ENCODE measurements around the gene DPY19L3.
"Not testable (repeated sequence)": the region's sequence is repeated elsewhere in the genome, so short reads cannot be mapped to it uniquely, and the experiment has no call there.

Gene DPY19L3

GRCh38 chr19:32405431-32406160, at the start of gene DPY19L3:
Gene DPY19L3, plus strand, starts transcription at chr19:32405770. Its CDS starts 2,484 bp downstream, at chr19:32408254.
- DNase-seq: peak; percentile 91 to 92

- no peak for DNase-seq
Observed at GRCh38 chr19:32357720-32358119, 47.9 kb upstream of the DPY19L3 start.

GRCh38 chr19:32358321-32358720, 47.2 kb upstream of the DPY19L3 start:
- DNase-seq: no peak

DNA sequence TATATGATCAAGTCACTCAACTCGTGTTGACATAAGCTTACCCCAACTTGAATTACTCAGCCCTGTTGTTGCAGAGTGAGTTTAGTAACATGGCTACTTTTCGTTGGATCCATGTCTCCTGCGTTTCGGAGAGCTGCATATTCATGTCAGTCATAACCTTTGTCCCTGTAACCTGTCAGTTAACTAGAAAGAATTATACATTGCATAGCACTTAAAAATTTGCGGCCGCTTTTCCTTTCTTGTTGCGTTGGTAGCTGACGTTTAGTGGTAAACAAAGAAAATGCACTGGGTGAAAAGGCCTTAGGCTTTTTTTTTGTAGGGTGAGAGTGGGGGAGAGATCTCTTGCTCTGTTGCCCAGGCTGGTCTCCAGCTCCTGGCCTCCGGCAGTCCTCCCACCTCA, 46.0 kb upstream of the DPY19L3 start:
- DNase-seq: no peak

GRCh38 chr19:32361574-32362317, 43.8 kb upstream of the DPY19L3 start:
- DNase-seq: no peak

GRCh38 chr19:32362318-32362691, 43.3 kb upstream of the DPY19L3 start:
- DNase-seq: no peak

GRCh38 chr19:32363175-32363574, 42.4 kb upstream of the DPY19L3 start:
- DNase-seq: no peak

DNA sequence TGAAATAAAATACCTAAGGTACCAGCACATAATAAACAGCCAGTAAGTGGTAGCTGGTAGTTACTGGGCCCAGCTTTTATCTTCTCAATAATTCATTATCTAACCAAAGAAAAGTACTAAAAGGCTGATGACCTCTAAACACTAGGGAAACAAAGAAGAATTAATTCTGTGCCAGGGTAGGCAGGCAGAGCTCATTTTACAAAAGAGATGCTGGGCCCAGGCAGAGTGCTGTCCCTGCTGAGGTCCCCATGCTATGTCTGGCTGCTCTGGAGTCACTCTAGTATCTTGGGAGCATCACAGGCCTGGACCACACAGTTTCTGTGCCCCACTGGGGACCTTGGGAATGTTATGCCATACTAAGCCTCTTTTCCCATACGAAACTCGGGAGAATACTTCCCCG, 41.9 kb upstream of the DPY19L3 start:
- DNase-seq: no peak

DNA sequence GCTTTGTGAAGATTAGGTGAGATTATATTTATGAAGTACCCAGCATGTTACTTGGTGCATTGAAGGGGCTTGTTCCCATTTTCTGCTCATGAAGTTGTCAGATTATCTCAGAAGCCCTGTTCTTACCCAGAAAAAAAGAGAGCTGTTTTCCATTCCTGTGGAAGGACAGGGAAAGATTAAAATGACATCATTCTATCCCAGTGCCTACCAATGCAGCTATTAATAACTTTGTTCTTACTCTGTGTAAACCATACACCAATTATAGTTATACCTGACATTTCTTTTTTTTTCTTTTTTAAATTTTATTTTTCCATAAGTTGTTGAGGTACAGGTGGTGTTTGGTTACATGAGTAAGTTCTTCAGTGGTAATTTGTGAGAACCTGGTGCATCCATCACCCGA, 41.5 kb upstream of the DPY19L3 start:
- no peak for DNase-seq

- DNase-seq: no peak
Observed at GRCh38 chr19:32367063-32367462, 38.5 kb upstream of the DPY19L3 start.

DNA sequence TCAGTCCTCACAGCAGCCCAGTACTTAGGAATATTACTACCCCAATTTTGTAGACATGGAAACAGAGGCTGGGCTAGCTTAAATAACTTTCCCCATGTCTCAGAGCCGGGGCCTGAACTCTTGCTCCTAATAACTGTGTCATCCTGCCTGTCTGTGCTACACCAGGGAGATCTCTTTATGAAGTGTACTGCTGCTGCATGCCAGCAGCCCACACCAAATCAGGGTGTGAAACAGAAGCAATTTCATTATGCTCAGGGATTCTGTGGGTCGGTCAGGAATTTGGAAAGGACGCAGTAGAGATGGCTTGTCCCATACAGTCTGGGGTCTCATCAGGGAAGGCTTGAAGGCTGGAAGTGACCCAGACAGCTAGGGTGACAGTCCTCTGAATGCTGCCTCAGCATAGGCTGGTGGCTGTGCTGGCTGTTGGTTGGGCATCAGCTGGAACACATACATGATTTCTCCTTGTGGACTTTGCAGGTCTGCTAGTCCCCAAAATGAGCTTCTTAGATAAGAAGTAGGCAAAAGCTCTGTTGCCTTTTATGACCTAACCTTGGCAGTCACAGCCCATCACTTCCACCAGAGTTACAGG, 37.5 kb upstream of the DPY19L3 start:
- no peak for DNase-seq

DNA sequence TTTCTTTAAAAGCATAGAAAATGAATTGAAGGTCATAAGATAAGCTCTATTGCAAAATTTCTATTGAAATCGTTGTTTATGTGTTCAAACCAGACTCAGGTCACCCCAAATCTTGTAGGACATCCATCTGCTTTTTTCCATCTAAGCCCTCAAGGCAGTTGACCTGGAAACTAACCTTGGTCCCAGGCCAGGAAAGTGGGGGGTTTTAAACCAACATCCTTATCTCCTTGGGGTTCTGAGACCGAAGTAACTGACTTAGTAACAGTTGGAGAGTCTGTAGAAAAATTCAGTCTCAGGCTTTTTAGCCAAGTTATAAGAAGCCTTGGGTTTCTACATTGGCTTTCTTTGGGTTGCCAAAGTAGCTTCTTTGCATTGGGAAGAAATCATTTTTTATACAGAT, 36.8 kb upstream of the DPY19L3 start:
- DNase-seq: no peak

GRCh38 chr19:32372726-32373517, 32.6 kb upstream of the DPY19L3 start:
- no peak for DNase-seq

DNA sequence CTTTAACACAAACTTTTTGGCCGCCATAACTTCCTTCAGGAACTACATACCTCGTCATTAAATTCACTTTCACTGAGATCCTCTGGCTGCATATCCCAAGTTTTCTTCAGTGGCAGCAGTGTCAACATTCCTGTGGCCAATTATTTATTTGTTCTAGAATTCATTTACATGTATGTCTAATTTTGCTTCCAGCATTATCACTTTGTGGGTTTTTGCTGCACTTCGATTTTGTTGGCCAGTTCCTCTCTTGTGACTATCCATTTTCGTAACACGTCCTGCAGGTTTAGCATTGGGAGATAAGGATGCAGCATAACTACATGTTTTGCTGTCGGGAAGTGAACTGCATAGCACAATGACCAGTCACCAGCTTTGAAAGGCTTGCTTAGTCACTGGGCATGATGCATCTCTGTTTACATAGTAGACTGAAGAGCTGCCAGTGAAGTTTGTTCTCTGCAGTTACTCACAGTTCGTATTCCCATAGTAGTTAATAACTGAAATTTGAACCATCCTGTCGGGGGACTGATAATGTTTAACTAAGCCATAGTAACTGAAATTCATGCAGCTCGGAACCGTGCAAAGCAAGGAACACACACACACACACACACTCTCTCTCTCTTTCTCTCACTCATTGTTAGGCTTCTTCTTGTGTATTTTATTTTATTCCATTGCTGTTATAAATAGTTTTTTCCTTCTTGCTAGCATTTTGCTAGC, 31.8 kb upstream of the DPY19L3 start:
- peak in 1 of 2 experiments; percentile 50 for DNase-seq

DNA sequence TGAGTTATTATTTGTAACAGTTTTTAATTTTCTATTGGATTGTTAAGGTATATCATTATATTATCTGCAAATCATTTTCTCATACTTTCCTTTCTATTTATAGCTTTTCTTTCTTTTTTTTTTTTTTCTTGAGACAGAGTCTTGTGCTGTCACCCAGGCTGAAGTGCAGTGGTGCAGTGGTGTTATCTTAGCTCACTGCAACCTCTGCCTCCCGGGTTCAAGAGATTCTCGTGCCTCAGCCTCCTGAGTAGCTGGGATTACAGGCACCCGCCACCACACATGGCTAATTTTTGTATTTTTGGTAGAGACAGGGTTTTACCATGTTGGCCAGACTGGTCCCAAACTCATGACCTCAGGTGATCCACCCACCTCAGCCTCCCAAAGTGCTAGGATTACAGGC, 31.2 kb upstream of the DPY19L3 start:
- DNase-seq: not testable (repeated sequence)

DNA sequence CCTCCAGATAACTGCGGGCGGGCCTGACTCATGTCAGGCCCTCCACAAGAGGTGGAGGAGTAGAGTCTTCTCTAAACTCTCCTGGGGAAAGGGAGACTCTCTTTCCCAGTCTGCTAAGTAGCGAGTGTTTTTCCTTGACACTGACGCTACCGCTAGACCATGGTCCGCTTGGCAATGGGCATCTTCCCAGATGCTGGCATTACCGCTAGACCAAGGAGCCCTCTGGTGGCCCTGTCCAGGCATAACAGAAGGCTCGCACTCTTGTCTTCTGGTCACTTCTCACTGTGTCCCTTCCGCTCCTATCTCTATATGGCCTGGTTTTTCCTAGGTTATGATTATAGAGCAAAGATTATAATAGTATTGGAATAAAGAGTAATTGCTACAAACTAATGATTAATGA, 28.5 kb upstream of the DPY19L3 start:
- DNase-seq: not testable (repeated sequence)

DNA sequence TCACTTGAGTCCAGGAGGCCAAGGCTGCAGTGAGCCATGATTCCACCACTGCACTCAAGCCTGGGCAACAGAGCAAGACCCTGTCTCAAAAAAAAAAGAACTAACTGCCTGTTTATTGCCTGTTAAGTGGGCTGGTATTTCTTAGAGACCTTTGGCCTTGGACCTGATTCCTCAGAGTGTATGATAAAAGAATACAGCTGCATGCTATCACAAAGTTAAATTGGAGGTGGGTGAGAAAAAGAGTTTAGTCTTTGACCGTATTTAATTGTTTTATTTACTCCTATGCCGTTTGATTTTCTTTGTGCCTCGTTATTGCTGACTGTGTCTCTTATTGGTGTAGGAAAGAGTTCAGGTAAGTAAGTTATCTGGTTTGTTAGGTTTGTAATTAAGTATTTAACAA, 25.3 kb upstream of the DPY19L3 start:
- DNase-seq: no peak

GRCh38 chr19:32387701-32388392, 17.7 kb upstream of the DPY19L3 start:
- peak in 1 of 2 experiments; percentile 39 for DNase-seq

DNA sequence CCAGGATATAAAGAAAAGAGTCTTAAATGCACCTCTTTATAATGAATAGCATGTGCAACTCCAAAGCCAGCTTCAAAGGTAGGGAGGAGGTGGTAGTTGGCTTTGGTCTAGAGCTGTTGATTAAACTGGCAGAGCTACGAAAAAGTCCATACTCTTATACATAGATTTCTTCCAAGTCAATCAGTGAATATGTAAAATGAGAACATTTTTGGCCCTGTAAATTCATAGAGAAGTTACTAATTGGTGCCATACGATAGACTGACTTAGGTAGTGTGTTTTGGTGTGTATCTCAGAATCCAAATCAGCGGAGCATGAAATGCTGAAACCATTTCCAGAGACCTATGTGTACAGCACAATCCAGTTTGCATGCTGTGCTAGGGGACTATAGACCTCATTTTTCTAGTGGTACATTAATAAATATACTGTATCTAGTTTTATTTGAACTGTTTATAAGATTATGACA, 17.1 kb upstream of the DPY19L3 start:
- peak in 1 of 2 experiments; percentile 12 for DNase-seq

DNA sequence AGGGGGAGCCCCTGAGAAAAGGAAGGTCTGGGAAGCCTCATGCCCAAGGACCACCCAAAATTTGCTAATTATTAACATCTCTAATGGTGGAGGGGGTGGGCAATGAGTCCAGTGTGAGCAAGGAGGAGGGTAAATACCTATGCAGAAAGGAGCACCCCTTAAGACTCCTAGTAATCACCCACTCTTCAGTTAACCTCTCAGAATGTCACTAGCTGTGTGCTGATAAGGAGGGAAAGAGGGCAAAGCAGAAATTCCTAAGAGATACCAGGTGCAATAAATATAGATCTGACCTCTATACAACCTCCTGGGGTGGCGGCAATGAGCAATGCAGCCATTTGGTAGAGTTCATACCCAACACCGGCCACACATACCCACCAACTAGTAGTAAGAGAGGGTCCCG, 12.7 kb upstream of the DPY19L3 start:
- DNase-seq: no peak

GRCh38 chr19:32396046-32396652, 9.4 kb upstream of the DPY19L3 start:
- no peak for DNase-seq

Data from NCI-H2081 (cell line).